HL-60/S4 (cell line): ENCODE data around the gene CNNM3.

Source experiments
- in situ Hi-C: fragments of 300-500 bp; cut with MboI; formaldehyde crosslinking; loops from 2 replicates; pipeline ENCODE4 v1.14.3; 2022; ENCODE audit warnings: low sequenced_read_pairs

The CNNM3 gene

DNA sequence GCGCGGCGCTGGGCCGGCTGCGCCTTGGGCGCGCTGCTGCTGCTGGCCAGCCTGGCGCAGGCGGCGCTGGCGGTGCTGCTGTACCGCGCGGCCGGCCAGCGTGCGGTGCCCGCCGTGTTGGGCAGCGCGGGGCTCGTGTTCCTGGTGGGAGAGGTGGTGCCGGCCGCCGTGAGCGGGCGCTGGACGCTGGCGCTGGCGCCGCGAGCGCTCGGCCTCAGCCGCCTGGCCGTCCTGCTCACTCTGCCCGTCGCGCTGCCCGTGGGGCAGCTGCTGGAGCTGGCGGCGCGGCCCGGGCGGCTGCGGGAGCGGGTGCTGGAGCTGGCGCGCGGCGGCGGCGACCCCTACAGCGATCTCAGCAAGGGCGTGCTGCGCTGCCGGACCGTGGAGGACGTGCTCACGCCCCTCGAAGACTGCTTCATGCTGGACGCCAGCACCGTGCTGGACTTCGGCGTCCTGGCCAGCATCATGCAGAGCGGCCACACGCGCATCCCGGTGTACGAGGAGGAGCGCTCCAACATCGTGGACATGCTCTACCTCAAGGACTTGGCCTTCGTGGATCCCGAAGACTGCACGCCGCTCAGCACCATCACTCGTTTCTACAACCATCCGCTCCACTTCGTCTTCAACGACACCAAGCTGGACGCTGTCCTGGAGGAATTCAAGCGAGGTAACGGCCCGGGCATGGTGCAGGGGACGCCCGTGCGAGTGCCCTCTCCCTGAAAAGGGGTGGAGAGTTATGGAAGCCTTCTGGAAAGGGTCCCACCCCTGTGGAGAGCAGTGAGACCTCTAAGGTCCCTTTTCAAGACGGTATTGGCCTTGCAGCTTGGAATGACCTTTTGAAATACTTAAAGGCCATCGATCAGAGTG lies 1.0 kb downstream of the CNNM3 start:
- in situ Hi-C loops = no loop called here

- in situ Hi-C loops = no loop called here
Measured at GRCh38 chr2:96817882-96818281, 1.8 kb downstream of the CNNM3 start.

DNA sequence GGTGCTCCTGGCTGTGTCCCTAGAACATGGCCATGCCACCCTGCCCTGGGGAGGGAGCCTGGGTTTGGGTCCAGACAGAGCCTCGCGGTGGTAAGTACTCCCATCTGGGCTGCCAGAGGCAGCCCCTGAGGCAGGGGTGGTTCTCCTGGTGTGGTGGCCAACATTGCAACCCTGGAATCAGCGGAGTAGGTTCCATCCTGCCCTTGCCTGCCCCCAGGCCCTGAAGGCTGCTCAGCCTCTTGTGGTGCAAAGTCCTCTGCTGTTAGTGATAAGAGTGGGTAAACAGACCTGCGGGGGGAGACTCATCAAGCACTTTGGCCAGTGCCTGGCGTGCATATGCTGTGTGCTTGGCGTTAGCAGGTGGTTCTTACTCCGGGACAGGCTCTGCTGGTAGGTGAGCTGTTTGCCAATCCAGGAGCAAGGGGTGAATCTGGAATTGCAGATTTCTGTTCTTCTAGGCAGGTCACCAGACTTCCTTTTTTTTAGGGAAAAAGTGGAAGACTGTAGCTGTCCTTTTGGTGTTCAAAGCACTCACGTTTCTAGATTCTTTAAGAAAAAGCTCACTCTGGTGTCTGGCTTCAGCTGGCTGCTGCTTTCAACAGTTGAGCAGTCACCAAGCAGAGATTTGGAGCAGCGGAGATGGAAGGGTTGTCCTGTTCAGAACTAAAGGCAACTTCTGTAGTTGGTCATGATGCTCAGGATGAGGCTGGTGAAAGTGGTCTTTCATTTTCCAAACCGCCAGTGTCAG lies 3.2 kb downstream of the CNNM3 start:
- in situ Hi-C loops = no loop called here

- in situ Hi-C loops = no loop called here
Measured at GRCh38 chr2:96819876-96820511, 3.9 kb downstream of the CNNM3 start.

DNA sequence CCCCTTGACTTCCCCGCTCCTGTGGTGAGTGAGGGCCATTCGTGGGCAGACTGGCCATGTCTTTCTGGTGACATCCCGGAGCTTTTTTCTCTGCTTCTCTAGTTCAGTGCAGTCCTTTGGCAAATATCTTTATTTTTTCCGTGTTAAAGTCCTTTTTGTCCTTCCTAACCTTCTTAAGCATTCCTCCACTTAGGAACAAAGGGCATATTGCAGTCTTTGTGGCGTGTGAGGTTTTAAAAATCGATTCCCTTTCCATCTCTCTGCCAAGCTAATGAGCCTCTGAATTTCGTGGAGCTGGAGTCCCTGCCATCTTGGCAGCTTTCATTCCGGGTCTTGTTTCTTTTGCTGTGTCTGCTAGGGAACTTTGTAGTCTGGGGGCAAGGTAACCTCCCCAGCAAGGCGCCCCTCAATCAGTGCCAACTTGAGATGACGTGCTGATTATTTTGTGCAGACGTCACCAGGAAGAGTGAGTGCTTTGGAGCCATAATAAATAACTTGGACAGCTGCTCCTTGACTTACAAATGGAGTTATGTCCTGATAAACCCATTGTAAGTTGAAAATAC lies 5.1 kb downstream of the CNNM3 start:
- in situ Hi-C loops = no loop called here

- in situ Hi-C loops = no loop called here
Measured at GRCh38 chr2:96822786-96823185, 6.7 kb downstream of the CNNM3 start.

GRCh38 chr2:96823198-96823597 lies 7.1 kb downstream of the CNNM3 start:
- in situ Hi-C loops = no loop called here

DNA sequence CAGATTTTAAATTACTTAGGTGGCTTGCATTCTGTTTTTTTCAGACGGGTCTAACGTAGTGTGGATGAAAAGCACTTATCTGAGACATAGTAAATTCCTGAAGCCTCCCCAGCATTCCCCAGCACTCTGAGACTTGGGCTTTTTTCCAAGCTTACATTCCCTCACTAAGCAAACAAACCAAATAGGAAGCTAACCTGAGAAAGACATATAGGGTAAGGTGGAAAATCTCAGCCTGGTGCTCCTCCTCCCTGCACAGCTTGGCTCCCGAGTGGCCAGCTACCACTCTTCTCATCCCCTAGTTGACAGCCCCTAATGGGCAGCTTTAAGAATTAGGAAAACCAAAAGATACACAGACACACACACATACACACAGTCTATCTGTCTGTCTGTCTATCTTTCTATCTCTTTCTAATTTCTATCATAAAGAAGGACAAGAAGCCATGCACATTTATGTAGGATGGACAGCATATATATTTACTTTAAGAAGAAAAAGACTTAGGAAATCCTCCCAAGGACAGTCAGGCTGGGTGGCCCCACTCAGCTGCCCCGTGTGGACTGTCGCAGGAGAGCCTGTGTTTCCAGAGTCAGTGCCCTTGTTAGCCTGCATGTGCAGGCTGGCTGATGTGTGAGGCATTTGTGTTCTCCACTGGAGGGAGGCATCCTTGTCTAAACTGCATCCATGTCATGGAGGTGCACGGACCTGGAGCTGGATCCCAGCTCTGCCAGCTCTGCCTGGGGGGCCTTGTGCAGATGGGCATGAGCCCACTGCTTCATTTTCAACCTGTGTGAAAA lies 8.2 kb downstream of the CNNM3 start:
- in situ Hi-C loops = no loop called here

GRCh38 chr2:96825057-96825456 lies 9.0 kb downstream of the CNNM3 start:
- in situ Hi-C loops = no loop called here

- in situ Hi-C loops = no loop called here
Measured at GRCh38 chr2:96826546-96827278, 10.6 kb downstream of the CNNM3 start.

DNA sequence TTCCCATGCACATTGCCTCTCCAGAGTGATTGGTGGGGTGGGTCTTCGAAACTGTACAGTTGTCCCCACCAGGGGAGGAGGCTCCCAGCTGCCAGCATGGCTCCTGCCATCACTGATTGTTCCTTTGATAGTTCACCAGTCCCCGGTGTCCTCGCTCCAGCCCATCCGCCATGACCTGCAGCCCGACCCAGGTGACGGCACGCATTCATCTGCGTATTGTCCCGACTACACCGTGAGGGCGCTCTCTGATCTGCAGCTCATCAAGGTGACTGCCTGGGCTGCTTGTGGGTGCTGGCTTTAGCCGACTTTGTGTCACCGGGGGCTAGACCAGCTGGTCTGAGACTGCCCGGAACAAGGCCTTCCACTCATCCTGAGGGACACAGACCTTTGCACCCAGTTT lies 12.4 kb downstream of the CNNM3 start:
- in situ Hi-C loops = no loop called here

- in situ Hi-C loops = no loop called here
Measured at GRCh38 chr2:96828874-96829273, 12.8 kb downstream of the CNNM3 start.

DNA sequence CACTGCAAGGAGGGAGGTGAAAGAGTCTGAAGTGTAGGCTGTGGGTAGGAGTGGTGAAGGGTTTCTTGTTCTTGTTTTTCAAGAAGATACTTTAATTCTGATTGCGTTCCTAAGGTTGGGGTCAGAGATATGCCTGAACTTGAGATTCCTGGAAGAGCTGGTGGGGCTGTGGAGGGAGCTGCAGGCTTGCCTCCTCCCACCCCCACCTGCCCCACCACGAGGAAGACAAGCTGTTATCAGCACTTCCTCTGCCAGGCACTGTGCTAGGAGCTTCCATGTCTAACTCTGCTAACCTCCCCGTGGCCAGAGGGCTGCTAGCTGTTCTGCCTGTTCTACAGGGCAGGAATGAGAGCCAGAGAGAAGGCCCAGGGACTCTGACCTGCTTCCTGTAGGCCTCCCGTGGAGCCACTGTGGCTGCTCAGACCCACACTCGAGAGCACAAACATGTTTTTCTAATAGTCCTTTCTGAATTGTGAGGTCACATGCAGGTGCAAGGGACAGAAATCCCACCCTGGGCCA lies 14.0 kb downstream of the CNNM3 start:
- in situ Hi-C loops = no loop called here

GRCh38 chr2:96831679-96832078 lies 15.6 kb downstream of the CNNM3 start:
- in situ Hi-C loops = no loop called here

DNA sequence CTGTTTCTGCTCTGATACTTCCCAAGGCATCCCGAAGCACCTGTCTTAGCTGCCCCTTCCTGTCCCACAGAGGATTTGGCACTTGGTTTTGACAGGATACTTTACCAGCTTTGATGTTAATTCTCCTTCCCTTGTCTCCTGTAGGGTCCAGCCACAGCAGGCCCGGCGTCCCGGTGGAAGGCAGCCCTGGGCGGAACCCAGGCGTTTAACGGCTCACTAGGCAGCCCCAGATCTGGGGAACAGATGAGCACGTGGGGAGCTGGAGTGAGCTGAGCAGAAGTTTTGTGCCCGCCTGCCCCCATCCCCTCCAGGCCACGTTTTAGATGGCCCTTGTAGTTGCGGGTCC lies 16.3 kb downstream of the CNNM3 start:
- in situ Hi-C loops = no loop called here

DNA sequence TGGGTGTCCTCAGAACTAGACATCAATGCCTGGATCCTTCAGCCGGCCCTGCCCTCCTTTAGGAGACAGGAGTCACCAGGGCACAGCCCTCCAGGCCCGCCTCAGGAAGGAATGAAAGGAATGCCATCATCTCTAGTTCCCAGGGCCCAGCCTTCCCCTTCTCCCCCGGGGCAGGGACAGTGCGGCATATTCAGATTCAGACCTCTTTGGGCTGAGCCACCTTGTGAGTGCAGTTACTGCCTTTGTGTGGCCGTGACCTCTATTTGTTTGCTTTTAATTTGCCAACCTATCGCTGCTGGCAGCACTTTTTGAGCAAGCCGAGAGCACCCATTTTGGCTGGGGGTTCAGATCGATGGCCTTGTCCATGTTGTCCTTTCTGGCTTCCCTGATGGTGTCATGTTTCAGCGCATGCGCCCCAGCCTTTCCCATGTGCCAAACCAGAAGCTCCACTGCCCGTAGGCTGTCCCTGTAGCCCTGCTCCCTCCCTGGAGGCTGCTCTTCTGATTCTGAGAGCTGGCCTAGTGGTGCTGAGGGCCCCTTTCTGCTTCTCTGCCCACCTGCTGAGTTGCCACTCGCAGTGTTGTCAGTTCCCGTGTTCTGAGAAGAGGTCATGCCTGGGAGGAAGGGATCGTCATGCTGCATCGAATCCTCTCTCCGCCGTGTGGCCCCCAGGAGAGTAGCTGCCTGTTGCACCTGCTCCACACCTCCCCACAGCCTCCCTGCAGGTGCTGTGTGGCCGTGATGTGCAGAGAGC lies 16.9 kb downstream of the CNNM3 start:
- in situ Hi-C loops = no loop called here

DNA sequence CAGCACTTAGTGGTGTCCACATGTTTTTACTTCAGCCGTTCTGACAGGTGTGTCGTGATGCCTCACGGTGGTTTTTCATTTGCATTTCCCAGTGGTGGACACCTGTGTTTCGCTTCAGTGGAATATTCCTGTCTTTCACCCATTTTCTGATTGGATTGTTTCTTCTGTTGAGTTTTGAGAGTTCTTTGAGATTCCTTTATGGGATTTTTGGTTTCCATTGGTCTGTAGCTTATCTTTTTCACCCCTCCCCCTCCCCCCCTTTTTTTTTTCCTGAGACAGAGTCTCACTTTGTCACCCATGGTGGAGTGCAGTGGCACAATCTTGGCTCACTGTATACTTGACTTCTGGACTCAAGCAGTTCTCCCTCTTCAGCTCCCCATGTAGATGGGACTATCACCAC lies 19.8 kb downstream of the CNNM3 start:
- in situ Hi-C loops = no loop called here

- in situ Hi-C loops = no loop called here
Measured at GRCh38 chr2:96837575-96837974, 21.5 kb downstream of the CNNM3 start.
